M059J (cell line): ENCODE measurements around the gene DENND4B. TPM values are rescaled to one million over a fixed set of nuclear protein-coding genes. Genes with fewer than 3 reads are reported as not detected.

Experiments
- DNase-seq: peaks from one replicate; pipeline ENCODE4 v3.0.0-alpha.2; 2012; ENCODE audit warnings: low read depth
- total RNA-seq: library from RNA; depleted of rRNA; stranded (reverse); fragments of >200 nt; shearing (Covaris generic); gene quantifications from 2 replicates; pipeline ENCODE4 v1.2.3, GENCODE V29; 2014; rRNA removed

The DENND4B gene
- total RNA-seq, 1 experiment from 2014 or later, result 8.4 TPM

GRCh38 chr1:153882296-153882912 is 64.1 kb downstream of the DENND4B start:
- no peak for DNase-seq

- DNase-seq, result peak; percentile 43
These were observed 64.8 kb downstream of the DENND4B start for GRCh38 chr1:153881751-153882150.

- DNase-seq, result peak; percentile 89
These were observed 65.6 kb downstream of the DENND4B start for GRCh38 chr1:153880962-153881361.

- DNase-seq, result no peak
These were observed 66.5 kb downstream of the DENND4B start for GRCh38 chr1:153880024-153880423.

Other genes starting within 250 kb of the DENND4B start
- 21.4 and 37.0 TPM in 2 replicates for gene INTS3, start 218.7 kb downstream of the DENND4B start, total RNA-seq
- 1.2 and 3.7 TPM in 2 replicates for gene SLC27A3, start 171.3 kb downstream of the DENND4B start, total RNA-seq
- 8.7 and 11.0 TPM in 2 replicates for gene GATAD2B, start 23.7 kb downstream of the DENND4B start, total RNA-seq
- gene CRTC2, start 11.9 kb upstream of the DENND4B start, total RNA-seq, result 11.4 and 13.7 TPM in 2 replicates
- gene SLC39A1, start 16.8 kb upstream of the DENND4B start, total RNA-seq, result 120 and 138 TPM in 2 replicates
- 6.5 and 9.6 TPM in 2 replicates for gene CREB3L4, start 21.2 kb upstream of the DENND4B start, total RNA-seq
- 367 and 415 TPM in 2 replicates for gene JTB, start 31.0 kb upstream of the DENND4B start, total RNA-seq
- 36.7 and 45.6 TPM in 2 replicates for gene RAB13, start 39.6 kb upstream of the DENND4B start, total RNA-seq
- gene RPS27, start 44.0 kb upstream of the DENND4B start, total RNA-seq, result 2,348 and 3,641 TPM in 2 replicates
- gene NUP210L, start 208.4 kb upstream of the DENND4B start, total RNA-seq, result not detected in 2 replicates
- 679 and 714 TPM in 2 replicates for gene TPM3, start 245.4 kb upstream of the DENND4B start, total RNA-seq